Activated T-helper 1 cell treated with anti-CD3 and anti-CD28 coated beads, Interleukin-2, amount 50 U/mL, for 16 hours (primary cell): ENCODE data around the gene EXT2.

Source experiments
- DNase-seq, 2 donors: peaks; one replicate each; pipeline ENCODE4 v3.0.0-alpha.2; 2020; ENCODE audit warnings: low read depth in 1 of 2, low spot score in 1 of 2

EXT2 gene

DNA sequence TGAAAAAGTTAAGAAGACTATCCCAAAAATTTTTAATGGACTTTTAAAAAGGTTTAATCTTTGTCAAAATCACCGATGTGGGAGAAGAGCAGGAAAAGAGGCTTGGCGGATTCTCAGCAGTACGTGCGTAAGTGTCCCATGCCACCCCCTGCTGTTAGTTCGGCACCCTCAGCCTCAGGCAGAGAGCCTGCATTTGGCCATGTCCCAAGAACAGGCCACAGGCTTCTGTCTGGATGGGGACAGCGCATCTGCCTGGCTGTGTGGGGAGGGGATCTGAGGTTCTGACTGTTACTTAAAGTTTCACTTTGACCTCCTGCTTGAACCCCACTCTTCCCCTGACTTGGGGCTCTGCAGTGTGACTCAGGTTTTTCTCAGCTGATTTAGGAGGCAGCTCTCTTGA lies 35.3 kb downstream of the EXT2 start:
- no peak for DNase-seq

DNA sequence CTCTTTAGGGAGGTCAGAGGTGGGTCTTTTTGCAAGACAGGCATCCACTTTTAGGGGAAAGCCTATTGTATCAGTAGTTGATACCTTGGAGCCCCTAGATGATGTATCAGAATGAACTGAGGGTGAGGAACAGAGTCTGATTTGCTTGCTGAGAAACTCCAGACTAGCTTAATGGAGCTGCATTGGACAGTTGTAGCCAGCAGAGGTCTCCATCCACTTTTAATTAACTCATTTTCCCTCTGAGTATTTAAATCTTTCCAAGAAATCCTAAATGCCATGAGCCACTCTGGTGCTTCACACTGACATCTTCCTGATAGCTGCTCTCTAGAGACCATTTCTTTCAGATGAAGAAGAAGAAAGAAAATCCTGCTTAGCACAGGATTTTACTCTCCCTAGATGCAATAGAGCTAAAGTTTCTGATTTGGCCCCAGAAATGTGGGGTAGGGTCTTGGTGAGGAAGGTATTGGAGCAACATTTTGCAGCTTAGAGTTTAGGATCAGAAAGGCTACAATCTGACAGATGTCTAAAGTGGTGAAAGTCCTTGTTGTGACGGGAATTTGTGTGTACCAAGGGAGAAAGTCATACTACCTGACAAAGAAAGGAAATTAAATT lies 38.0 kb downstream of the EXT2 start:
- no peak for DNase-seq

DNA sequence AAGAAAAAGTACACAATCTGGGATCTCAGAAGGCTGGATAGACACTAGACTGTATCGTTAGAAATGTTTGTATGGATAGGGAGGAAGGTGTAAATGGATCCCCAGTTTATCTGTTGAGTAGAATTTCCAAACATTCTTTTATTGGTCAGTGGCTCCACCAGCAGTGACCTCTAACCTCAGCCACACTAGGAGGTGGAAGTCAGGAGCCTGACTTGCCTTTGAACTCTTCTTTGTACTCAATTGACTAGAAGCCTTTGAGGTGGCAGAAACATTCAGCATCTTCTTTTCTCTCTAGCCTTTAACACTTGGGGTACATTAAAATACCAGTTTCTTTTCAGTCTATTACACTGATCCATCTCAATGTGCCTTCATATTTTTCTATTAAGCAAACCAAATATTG lies 39.1 kb downstream of the EXT2 start:
- no peak for DNase-seq

DNA sequence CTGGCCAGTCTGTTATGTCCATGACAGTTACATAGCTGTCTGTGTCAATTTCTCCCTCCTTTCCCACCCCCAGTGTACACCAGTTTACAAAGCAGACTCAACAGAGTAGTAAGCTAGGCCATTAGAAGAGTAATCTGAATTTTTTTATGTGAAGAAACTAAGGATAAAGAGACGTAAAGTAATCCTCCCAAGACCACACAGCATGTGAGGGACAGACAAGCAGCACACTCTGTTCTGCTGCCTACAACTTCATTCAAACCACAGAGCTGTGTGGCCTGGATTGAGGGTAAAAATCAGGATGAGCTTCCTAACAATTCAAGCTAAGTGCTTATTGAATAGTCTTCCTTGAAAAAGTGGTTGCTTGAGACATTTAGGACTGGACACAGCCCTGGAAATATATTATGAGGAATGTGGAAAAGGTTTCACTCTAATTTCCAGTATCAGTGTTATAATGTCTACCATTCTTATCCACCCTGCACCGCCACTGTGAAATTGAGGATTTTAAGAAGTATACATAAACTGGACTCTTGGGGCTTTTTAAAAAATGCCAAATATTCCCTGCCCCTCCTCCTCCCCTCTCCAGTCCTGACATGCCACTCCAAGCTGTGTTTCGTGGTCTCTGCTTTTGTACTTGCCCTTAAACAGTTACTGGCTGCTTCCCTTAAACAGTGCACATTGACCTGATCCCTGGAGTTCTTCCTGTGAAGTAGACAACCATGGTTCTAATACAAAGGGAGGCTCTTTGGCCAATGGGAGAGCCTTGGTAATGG lies 40.9 kb downstream of the EXT2 start:
- no peak for DNase-seq

DNA sequence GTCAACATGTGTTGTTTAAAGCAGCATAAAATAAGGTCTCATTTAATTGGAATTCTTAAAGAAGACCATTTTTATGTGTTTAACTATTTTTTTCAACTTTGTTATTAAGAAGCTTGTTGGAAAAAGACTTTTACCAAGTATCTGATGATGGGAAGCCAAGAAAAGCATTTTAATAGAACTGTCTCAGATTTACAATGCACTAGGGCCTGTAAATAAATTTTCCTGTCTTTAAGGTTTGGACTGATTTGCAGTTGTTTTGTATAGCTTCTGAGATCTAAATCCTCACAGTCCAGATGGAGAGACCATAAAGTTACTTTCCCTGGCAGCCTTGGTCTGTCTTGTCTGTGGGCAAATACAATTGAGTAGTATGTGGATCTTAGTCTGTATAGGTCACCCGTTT lies 41.6 kb downstream of the EXT2 start:
- no peak for DNase-seq

DNA sequence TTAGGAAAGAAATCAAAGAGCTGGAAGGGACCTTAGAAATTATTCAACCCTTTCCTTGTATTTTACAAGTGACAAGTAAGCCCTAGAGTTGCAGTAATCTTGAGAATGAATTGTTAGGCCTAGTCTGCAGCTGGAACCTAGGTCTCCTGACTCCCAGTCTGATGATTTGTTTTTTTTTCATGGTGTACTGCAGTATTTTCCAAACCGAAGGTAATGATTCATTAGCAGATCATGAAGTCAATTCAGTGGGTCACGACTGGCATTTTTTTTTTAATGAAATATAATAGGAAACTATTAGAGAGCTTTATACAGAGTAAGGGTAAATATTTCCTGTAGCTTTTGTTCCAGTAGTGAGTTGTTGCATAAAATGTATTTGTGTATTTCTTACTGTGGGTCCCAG lies 42.8 kb downstream of the EXT2 start:
- DNase-seq, result no peak

DNA sequence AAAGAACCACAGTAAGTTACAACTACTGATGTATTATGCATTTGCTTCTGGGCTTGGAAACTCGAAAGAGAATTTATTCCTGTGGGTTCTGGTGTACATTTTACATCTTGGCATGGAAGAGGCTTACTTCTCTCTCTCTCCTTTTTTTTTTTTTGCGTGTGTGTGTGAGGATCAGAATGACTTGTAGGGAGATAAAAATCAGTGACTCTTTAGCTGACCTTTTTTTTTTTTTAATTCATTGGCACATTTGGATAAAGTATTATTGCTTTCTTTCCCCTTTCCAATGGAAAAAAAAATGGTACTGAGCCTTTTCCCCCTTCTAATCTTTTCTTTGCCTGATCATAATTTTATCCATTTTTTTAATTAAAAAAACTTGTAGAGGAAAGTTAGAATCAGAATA lies 43.5 kb downstream of the EXT2 start:
- DNase-seq, result no peak

DNA sequence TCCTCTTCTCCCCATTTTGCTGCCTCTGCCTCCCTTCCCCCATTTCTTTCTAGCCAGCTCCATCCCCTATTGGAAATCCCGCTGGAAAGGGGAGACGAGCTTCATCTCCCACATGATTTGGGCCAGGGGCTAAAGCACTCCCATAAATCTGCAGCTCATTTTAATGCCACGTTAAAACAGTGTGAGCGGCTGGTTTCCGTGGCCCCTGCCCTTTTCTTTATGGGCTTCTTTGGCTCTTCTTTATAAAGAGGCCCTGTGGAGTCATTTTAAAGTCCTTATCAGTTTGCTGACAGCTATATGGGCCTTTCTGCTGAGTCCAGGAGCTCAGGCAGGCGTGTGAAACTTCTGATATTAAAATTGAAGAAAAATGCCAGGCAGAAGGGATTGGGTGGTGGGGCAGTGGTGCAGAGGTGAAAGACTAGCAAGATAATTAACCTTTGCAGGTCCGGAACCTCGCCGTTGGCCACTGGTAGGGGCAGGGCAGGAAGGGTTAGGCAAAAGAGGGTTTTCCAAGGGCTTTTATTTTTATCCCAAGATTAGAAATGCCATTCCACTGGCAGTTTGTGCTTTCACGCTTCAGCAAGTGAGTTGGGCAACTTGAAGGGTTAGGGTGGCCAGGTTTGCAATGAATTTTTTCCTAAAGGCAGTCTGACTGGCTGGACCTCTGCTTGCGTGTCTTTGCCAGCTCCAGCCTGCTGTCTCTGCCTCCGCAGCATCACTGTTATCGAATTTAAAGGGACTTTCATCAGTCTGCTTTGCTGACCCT lies 44.3 kb downstream of the EXT2 start:
- DNase-seq, result no peak

DNA sequence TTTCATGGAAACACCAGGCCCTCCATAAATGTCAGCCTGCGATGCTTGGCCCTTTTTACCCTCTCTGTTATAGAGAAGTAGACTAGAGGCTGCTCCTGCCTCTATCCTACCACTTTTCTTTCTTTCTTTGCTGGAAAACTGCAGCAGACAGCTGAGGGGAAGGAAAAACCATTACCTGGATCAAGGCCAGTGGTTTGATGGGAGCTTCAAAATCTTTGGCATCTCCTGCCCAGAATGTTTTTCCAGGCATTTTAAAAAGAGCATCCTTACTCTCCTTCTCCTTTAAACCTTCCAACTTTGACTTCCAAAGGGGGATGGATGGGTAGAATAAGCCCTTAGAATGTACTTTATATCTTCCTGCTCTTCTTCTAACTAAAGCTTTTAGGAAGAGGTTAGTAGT lies 44.9 kb downstream of the EXT2 start:
- DNase-seq, result no peak

DNA sequence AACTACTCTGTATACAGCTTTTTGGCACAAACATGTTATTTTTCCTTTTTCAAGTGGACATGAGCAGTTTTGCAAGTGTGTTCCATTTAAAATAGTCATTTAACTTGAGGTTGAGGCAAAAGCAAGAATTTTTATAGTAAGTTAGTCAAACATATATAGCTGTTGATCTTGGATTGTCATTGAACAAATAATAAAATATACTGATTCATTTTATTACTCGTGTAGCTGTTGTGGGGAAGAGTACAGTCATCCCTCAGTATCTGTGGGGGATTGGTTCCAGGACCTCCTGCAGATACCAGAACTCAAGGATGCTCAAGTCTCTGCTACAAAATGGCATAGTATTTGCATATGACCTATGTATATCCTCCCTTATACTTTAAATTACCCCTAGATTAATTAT lies 45.3 kb downstream of the EXT2 start:
- no peak for DNase-seq

DNA sequence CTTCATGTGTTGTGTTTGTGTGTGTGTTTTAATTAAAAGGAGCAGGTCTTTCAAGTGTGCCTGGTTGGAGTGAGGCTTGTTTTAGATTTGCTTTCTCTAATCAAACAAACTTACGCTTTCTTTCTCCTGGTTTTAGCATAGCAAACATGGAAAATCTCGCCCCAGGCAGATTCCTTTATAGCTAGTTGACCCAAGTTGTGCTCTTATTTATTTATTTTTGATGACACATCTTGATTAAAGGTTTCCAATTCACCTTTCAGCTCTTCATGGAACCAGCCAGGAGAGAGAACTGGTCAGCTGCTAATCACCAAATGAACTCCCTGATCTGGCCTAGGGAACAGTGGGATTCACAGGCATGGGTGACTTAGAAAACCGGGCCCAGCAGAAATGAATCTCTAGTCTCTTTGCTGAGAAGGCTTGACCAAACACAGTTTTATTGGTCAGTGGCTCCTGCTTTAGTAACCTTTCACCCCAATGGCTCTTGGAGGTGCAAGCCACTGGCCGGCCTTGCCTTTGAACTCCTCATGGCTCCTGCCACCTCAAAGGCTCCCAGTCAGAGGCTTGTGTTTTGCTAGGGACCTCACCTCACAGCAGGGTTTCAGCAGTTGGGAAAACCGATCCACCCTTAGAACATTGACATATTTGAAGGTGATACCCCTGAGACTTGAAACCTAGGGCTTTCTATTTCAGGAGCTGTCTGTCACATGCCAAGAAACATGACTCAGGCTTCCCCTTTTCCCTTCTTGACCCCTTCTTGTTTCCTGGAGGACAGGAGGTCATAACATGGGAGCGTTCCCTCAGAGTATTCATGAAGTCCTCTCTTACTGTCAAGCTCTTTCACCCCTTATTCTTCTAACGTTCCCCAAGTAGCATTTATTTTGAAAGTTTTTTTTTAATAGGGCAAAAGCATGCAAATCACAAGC lies 48.8 kb downstream of the EXT2 start:
- no peak for DNase-seq

DNA sequence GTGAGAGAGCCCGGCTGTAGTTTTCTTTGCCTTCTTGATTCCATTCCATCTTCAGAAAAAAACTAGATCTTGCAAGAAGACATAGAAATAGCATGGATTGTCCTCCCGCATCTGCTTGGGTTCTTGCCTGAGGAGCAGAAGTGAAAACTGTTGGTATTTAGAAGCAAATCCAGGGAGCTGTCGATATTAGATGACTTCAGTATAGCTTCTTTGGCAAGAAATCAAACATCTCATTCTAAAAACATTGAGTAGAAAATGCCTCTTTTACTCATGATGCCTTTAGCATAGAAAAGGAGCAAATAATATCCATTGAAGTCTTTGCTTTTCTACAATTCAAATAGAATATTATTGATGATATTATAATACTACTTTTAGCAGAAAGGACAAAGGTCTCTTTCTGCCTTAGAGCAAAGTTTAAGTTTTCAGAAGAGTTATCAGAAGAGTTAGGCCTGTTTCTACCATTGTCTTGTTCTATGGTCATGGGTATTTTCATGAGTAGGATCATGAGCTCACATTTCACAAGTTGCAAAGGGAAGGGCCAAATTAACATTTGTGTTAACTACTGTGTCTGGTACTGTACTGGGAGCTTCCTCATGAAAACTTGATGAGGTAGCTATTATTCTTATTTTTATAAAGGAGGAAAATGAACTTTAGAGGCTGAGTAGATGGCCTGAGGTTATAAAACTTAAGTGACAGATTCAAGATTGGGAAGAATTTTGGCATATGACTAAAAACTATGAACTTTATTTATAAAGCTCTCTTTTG lies 49.7 kb downstream of the EXT2 start:
- no peak for DNase-seq

DNA sequence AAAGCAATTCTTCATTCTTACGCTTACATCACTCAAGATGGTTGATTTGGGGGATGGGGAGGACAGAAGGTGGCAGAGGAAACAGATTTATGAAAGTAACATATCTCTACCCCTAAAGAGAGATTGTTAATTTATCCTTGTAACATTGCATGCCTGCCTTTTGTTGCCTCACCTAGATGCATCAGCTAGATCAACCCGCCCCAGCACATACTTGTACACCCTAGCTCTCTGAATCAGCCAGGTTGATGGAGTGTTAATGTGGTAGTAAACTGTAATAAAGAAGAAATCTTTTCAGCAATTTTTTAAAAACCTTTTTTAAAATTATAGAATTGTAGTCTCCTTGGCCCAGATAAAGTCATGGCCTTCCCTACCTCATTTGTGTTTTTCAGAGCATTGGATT lies 51.5 kb downstream of the EXT2 start:
- no peak for DNase-seq

DNA sequence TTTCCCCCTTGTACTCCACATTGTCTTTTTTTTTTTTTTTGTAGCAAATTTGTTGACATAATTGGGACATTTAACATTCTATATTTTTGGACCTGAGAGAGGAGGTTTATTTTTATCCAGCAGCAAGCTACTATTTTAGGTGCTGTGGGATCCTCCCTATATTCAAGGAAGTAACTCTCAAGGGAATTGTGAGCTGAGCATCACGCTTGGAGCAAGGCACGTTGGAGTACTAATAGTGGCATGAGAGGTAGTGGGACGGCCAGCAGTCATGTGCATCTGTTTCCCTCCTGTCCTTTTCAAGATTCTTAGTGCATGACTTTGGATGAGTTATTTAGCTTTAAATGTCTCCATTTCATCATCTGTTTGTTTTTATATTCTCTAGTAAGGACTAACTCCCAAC lies 52.3 kb downstream of the EXT2 start:
- DNase-seq, result no peak

DNA sequence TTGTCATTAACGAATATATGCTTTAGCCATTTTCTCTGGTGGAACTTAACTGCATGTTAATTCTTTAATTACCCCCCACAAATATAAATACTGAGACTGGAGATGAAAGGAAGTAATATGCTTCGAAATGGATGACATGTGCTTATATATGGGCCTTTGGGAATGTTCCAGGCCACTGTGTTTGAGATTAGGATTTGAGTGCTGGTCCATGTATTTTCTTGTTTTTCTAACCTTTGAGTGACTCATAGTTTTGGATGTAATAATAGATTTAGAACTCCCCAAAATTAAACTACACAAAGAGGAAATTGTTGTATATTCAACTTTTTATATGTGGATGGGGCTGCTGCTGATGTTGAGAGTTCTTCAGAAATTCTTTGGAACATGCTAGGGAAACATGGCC lies 54.2 kb downstream of the EXT2 start:
- DNase-seq, result no peak

DNA sequence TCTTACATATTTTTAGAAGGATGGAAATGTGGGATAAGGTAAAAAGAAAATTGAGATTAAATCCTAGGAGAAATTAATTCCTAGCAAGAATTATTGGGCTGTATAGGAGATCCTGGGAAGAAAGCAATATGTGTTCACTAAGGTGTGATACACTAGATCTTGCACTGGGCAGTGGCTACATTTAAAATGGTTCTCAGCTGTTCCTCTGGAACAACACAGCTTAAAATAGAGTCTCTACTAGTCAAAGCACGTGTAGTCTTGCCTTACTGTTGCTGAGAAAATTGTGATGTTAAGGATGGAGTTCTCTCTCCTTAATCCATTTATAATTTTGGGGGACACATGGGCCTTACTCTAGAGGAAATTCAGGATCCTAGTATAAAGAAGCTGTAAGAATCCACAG lies 54.9 kb downstream of the EXT2 start:
- DNase-seq, result no peak

DNA sequence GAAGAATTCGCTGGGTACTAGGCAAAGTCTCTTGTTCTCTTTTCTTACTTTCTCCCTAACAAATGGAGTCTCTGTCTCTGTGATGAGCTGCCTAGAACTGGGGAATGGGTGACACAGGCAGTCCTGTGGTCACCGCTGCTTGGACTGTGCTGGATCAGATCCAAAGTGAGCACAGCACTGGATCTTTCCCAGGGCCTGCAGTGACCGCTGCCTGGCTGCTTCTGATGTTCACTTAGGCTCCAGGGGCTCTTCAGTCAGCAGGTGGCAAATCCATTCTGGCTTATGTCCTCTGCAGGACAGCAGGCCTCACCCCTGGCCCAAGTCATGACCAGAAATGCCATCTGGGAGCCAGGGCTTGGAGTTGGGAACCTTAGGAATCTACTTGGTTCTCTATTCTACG lies 61.5 kb downstream of the EXT2 start:
- DNase-seq, result no peak

DNA sequence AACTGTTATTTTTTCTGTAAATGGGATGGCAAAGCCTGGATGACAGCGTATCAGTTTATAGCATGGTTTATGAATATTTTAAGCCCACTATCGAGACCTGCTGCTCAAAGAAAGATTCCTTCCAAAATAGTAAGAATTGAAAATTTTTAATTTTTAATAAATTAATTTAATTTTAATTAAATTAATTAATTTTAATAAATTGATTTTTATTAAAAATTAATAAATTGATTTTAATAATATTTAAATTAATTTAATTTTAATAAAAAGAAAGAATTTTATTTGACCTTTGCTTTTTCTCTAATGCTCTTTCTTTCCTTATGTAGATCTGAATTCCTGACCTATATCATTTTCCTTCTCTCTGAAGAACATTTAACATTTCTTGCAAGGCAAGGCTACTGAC lies 62.9 kb downstream of the EXT2 start:
- no peak for DNase-seq

DNA sequence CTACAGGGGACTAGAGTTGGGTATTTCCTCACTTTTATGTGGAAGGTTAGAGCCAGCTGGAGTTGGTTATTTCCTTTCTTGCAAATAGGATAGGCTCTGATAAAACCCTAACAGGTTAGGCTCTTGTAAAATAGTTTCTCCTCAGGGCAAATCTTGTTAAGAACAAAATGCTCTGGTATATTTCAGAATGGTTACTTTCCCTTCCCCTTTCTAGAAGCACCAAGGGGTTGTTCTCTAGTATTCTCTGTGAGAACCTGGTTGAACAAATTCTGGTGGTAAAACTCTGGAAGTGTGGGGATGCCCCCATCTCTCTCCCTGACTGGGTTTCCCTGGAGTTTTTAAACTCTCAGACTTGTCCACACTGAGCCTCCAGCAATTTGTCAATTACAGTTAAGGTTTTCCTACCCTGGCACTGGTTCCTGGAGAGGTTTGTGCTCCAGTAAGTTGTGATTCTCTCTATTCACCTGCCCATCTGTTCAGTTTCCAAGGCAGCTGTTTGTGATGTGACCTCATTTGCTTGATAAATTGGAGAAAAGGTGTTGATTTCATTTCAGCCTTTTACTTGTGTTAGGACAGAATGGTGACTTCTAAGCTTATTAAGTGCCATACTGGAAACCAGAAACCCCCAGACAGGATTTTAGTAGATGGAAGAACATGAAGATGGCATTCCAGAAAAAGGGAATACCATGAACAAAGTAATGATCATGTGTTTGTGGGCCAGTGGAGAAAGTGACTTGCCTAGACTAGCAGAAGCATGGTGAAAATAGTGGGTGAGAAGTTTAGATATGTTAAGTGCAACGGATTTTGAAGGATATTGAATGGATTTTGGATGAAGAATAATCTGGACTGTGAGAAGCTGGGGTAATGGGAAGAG lies 64.6 kb downstream of the EXT2 start:
- no peak for DNase-seq

DNA sequence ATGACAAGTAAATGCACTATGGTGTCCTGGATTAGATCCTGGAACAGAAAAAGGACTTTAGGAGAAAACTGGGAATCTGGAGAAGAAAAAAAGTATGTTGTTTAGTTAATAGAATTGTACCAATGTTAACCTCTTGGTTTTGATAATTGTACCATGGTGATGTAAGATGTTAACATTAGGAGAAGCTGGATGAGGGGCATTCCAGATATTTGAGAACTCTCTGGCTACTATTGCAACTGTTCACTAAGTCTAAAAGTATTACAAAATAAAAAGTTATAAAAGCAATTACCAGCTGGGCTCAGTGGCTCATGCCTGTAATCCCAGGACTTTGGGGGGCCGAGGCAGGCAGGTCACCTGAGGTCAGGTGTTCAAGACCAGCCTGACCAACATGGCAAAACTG lies 66.5 kb downstream of the EXT2 start:
- DNase-seq, result no peak
